ENCODE data around the gene INTS11.

Gene INTS11

GRCh38 chr1:1285102-1285571 is 39.3 kb downstream of the INTS11 start:
- no peak for DNase-seq (ENCODE audit: low read depth)

- DNase-seq (ENCODE audit: low read depth): no peak
These were observed 40.0 kb downstream of the INTS11 start for GRCh38 chr1:1284221-1285101.

GRCh38 chr1:1283821-1284220 is 40.6 kb downstream of the INTS11 start:
- DNase-seq (ENCODE audit: low read depth): no peak

DNA sequence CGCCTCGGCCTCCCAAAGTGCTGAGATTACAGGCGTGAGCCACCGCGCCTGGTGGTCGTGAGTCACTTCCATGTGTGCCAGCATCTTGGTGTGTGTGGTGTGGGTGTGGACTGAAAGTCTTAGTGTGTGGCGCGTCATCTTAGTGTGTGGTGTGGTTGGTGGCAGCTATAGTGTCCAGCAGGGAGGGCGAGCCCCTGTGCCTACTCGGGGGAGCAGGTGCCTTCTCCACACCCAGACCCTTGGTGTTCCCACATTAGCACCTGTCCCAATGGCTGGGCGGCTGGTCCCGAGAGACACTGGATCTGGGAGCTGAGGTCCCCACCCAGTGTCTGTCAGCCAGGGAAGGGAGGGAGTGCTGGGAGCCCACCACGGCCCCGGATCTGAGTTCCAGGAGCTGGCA is 41.5 kb downstream of the INTS11 start:
- DNase-seq (ENCODE audit: low read depth): no peak

DNA sequence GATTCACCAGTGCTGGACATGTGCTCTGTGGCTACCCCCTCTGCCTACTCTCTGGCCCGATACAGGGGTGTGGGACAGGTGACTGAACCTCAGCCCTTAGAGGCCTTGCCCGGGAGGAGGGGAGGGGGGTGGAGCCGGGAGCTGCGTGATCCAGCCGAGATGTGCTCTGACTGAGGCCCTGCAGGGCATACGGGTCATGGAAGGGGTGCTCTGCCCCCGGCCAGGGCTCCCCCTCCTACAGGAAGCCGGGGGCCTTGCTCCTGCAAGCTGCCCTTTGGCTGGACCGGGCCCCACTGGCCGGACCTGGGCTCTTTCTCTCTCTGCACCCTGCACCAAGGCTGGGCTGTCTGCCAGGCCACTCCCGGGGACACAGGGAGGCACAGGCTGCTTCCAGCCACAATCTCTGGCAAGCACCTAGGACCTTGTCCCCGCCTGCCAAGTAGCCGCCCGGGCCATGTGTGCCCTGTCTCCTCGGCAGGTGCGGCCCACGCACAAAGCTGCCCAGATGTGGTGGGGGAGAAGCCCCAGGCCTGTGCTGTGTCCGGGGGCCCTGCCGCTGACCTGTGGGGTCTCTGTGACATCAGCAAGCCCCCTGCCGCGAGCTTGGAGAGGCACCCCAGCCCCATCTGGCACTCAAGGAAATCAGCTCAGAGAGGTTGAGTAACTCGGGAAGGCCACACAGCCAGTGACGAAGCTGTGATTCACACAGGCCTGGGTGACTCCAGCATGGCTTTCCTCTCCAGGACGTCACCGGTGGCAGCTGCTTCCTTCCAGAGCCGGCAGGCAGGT is 42.7 kb downstream of the INTS11 start:
- no peak for DNase-seq (ENCODE audit: low read depth)

GRCh38 chr1:1280782-1281481 is 43.5 kb downstream of the INTS11 start:
- DNase-seq (ENCODE audit: low read depth): no peak

GRCh38 chr1:1279028-1279427 is 45.4 kb downstream of the INTS11 start:
- DNase-seq (ENCODE audit: low read depth): no peak

GRCh38 chr1:1278620-1279019 is 45.8 kb downstream of the INTS11 start:
- no peak for DNase-seq (ENCODE audit: low read depth)

GRCh38 chr1:1275836-1276235 is 48.6 kb downstream of the INTS11 start:
- no peak for DNase-seq (ENCODE audit: low read depth)

GRCh38 chr1:1274931-1275431 is 49.5 kb downstream of the INTS11 start:
- no peak for DNase-seq (ENCODE audit: low read depth)

DNA sequence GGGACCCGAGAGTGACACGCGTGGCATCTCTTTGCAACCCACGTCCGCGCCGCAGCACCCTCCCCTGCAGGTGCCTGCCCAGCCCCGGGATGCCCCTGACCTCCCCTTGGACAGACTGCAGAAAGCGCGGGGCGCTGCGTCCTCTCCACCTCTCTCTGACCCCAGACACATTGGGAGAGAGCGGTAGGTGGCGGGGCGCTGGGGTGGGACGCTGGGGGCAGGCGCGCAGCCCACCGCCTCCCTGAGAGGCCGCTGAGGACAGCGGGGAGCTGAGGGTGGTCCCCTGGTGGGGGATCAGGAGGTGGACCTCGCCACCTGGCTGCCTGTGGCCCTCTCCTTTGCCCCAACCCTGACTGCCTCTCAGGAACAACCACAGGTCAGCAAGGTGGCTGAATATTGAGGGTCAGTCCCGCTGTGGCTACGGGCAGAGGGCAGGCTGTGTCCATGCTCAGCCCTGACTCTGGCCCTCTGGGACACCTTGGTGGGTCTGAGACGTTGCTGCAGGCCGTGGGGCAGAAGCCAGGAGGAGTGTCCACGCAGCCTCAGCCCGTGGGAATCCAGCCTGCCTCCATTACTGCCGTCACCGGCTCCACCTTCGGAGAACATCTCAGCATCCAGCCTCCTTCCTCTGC is 50.0 kb downstream of the INTS11 start:
- DNase-seq (ENCODE audit: low read depth): no peak

GRCh38 chr1:1273512-1274298 is 50.8 kb downstream of the INTS11 start, which contains the start of gene UBE2J2:
TSS of gene UBE2J2 (minus strand) at chr1:1273854. CDS start at chr1:1267992, 5,862 bp downstream.
- DNase-seq (ENCODE audit: low read depth): peak; percentile 89

DNA sequence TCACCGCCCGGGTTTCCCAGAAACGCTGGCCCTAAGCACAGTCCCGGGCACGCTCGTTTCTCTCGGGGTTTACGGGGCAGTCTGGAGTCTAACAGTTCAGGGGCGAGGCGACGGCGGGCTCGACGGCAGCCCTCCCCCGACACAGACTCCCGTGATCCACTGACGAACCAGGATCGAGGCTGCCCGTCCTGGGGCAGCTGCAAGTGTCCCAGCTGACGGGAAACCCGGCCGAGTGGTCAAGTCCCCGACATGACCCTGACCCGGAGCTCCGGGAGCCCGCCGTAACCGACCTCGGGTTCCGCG is 51.3 kb downstream of the INTS11 start:
- DNase-seq (ENCODE audit: low read depth): no peak

DNA sequence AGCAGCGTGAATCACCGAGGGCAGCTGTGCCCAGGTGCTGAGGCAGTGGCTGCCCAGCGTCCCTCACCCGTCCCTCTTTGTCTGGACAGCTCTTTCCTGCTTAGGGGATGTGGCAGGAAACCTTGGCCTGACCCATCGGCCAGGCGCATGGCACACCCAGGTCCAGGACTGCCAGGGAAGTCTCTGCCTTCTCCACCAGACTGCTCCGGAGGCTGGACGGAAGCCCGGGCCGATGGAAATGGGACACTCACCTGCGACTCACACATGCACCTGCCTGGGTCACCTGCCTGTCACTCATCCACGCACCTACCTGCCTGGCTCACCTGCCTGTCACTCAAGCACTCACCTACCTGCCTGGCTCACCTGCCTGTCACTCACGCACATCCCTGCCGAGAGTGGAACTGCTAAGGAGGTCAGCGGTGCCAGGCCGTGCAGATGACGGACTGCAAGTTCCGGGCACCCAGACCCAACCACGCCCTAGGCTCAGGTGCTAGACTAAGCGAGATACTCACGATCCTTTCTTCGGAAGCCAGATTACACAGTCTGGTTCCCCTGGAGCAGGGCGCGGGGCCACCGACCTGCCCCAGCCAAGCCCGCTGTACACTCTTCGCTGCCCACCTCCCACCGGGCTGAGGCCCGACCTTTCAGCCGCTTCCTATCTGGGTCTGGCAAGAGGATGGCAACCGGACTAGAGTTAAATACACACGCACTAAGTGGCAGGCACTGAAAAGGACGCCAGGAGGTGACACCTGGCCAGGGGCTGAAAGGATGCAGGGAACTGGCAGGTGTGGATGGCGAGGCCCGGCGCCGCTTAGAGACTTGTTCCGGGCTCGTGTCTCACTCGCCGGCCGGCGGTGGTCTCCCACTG is 51.9 kb downstream of the INTS11 start:
- no peak for DNase-seq (ENCODE audit: low read depth)

DNA sequence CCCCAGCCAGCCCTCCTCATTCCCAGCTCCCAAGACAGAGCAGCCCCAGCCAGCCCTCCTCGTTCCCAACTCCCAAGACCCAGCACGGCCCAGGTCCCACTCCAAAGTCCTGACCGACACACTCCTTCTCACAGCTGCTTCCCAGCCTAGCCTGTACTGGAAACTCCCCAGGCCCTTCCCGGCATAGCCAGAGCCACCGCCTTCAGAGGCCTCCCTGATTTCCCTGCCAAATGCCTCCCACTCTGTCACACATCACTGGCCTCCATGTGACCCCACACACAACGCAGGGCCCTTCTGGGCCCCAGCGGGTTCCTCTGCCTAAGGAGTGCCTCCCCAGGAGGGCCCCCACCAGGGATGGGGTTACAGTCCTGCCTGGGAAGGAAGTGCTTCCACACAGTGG is 53.6 kb downstream of the INTS11 start:
- DNase-seq (ENCODE audit: low read depth): no peak

DNA sequence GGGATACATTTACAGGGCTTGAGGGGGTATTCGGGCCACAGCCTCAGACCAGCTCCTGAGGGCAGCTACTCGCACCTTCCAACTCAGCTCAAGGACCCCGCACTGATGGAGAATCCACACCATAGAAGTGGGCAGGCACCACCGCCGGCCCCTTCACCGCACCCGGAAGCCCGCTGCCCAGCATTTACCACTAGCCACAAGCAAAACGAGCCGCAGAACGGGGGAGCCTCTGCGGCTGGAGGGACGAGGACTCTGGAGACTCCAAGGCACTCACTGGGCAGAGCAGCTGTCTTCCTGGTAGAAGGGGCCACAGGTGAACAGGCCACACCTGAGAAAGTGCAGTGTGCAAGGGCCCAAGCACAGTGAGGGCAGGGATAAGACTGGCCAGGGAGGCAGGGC is 56.2 kb downstream of the INTS11 start:
- no peak for DNase-seq (ENCODE audit: low read depth)

- no peak for DNase-seq (ENCODE audit: low read depth)
These were observed 56.8 kb downstream of the INTS11 start for GRCh38 chr1:1267488-1268283.

- no peak for DNase-seq (ENCODE audit: low read depth)
These were observed 59.6 kb downstream of the INTS11 start for GRCh38 chr1:1264868-1265272.

DNA sequence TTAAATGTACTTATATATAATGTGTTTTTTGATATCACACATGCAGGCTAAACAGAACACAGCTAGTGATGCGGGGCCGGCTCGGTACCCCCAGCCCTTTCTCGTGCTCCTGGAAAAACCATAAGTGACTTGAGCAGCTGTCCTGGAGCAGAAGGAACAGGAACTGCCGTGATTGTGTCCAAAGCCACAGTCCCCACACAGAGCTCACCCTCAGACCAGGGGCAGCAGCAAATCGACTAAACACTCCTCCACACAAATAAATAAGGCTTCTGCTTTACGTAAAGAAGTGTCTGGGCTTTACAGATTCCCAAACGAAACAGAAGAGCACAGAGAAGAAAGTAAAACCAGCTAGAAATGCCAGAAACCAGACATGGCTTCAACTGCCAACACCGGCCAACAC is 60.4 kb downstream of the INTS11 start:
- no peak for DNase-seq (ENCODE audit: low read depth)
